ENCODE results near the gene JPH4. TPM values are rescaled to one million over a fixed set of nuclear protein-coding genes. Genes with fewer than 3 reads are reported as not detected.

The JPH4 gene
- total RNA-seq, 2 experiments from 2014 or later = not detected

DNA sequence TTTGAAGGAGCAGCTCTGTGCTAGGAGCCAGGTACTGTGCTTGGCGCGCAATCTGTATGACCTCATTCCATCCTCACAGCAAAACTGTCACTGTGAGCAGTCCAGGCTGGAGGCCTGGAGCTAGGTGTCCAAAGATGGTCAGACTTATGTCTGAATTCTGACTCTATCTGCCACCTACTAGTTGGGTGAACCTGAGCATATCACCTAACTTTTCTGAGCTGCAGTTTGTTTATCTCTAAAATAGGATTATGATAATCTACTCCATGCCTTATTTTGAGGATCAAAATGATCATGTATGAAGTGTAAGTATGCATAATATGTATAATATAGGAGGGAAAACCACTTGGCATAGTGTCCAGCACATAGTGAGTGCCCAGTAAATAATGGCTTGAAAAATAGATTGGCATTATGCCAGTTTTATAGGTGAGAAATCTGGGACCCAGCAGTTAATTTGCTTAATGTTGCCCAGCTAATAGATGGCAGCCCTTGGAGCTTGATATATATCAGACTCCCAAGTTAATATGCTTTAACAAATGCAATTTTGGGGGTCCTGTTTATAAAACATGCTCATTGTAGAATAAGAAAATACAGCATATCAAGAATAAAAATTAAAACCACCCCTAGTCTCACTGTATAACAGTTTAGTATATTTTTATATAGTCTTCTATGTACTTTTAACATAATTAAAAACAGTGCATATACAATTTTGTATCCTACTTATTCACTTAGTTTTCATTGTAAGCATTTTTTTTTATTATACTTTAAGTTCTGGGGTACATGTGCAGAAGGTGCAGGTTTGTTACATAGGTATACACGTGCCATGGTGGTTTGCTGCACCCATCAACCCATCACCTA lies 4.5 kb upstream of the JPH4 start:
- DNase-seq = no peak
- no peak overlapping the region for H3K27ac Mint-ChIP-seq
- H3K9me3 Mint-ChIP-seq = no peaks in the 10 kb centered on the region
- ChIA-PET CTCF (interaction anchor here (1.2 kb wide), 1 partner anchor 47 kb away, joined by 4 read pairs; no protein-coding TSS in a partner anchor), POLR2A (interaction anchor here (0.9 kb wide), 1 partner anchor 13 kb away, joined by 3 read pairs; no protein-coding TSS in a partner anchor)
- no peaks in the 10 kb centered on the region for H3K36me3 Mint-ChIP-seq (ENCODE audit: low read depth)
- H3K4me3 Mint-ChIP-seq = no peak overlapping the region
- peaks cover 36% of the 10 kb centered on the region for H3K27me3 Mint-ChIP-seq
- no peaks in the 10 kb centered on the region for H3K4me1 Mint-ChIP-seq

DNA sequence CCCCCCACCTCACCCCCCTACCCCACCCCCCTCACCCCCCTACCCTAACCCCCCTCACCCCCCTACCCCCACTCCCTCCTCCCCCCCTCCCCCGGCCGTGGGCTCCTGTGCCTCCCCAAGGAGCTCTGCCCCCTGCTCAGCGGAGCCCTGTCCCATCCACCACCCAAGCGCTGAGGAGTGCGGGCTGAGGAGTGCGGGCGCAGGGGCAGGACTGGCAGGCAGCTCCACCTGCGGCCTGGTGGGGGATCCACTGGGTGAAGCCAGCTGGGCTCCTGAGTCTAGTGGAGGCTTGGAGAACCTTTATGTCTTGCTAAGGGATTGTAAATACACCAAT lies 2.3 kb upstream of the JPH4 start:
- Mint-ChIP-seq H3K27me3 (peaks cover 40% of the 10 kb centered on the region), H3K36me3 (ENCODE audit: low read depth) (no peaks in the 10 kb centered on the region), H3K9me3 (no peaks in the 10 kb centered on the region), H3K4me3 (no peak overlapping the region), H3K27ac (no peak overlapping the region), H3K4me1 (peaks cover 7% of the 10 kb centered on the region)
- ChIA-PET POLR2A (no interaction called here), CTCF (no interaction called here)
- no peak for DNase-seq

GRCh38 chr14:23580152-23580926 lies 1.7 kb upstream of the JPH4 start:
- H3K36me3 Mint-ChIP-seq (ENCODE audit: low read depth) = no peaks in the 10 kb centered on the region
- no peaks in the 10 kb centered on the region for H3K9me3 Mint-ChIP-seq
- ChIA-PET POLR2A (no interaction called here), CTCF (no interaction called here)
- no peak overlapping the region for H3K4me3 Mint-ChIP-seq
- DNase-seq = no peak
- no peak overlapping the region for H3K27ac Mint-ChIP-seq
- H3K4me1 Mint-ChIP-seq = peaks cover 8% of the 10 kb centered on the region
- H3K27me3 Mint-ChIP-seq = peaks cover 39% of the 10 kb centered on the region

DNA sequence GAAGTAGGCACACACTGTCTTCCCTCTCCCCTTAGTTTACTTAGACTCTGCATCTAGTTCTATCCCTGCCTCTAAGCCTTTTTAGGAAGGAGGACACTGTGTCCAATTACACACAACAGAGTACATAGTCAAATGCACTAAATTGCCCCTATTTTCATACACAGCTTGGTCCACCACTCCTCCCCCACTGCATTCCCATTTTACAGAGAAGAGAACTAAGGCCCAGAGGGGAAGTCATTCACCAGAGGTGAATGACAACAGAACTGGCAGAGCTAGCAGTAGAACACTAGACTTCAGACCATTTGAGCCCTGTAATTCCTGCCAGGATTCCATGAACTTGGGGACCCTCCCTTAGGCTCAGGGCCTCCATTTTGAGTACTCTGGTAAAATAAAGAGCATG lies 1.1 kb upstream of the JPH4 start:
- Mint-ChIP-seq H3K9me3 (no peaks in the 10 kb centered on the region), H3K36me3 (ENCODE audit: low read depth) (no peaks in the 10 kb centered on the region), H3K27ac (no peak overlapping the region), H3K4me1 (peaks cover 10% of the 10 kb centered on the region), H3K4me3 (no peak overlapping the region), H3K27me3 (peaks cover 44% of the 10 kb centered on the region)
- ChIA-PET CTCF (no interaction called here), POLR2A (no interaction called here)
- no peak for DNase-seq

DNA sequence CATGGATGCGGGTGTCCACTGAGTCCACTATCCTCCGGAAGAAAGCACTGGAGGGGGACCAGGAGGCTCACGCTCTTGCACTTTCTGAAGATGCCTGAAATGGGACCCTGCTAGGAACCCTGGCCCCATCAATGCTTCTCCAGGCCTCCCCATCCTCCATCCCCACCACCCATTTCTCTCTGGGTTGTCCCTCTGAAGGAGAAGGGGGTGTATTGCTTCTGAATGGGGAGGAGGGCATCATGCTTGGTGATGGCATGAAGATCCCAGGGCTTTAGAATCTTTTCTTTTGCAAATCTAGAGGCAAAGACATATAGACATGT lies 681 bp upstream of the JPH4 start:
- Mint-ChIP-seq H3K9me3 (no peaks in the 10 kb centered on the region), H3K27ac (no peak overlapping the region), H3K4me3 (no peak overlapping the region), H3K36me3 (ENCODE audit: low read depth) (no peaks in the 10 kb centered on the region), H3K4me1 (peaks cover 10% of the 10 kb centered on the region), H3K27me3 (peaks cover 45% of the 10 kb centered on the region)
- CTCF ChIA-PET = no interaction called here
- POLR2A ChIA-PET = no interaction called here
- DNase-seq = no peak

GRCh38 chr14:23577710-23578392 lies 739 bp downstream of the JPH4 start:
- peaks cover 16% of the 10 kb centered on the region for H3K4me1 Mint-ChIP-seq
- no peaks in the 10 kb centered on the region for H3K36me3 Mint-ChIP-seq (ENCODE audit: low read depth)
- no peaks in the 10 kb centered on the region for H3K9me3 Mint-ChIP-seq
- H3K4me3 Mint-ChIP-seq = no peak overlapping the region
- no peak for DNase-seq
- POLR2A ChIA-PET = no interaction called here
- peaks cover 41% of the 10 kb centered on the region for H3K27me3 Mint-ChIP-seq
- CTCF ChIA-PET = no interaction called here
- no peak overlapping the region for H3K27ac Mint-ChIP-seq

- peaks cover 21% of the 10 kb centered on the region for H3K4me1 Mint-ChIP-seq
- no peak overlapping the region for H3K27ac Mint-ChIP-seq
- no peak for DNase-seq
- ChIA-PET POLR2A (no interaction called here), CTCF (no interaction called here)
- no peaks in the 10 kb centered on the region for H3K9me3 Mint-ChIP-seq
- H3K4me3 Mint-ChIP-seq = no peak overlapping the region
- peaks cover 36% of the 10 kb centered on the region for H3K27me3 Mint-ChIP-seq
- H3K36me3 Mint-ChIP-seq (ENCODE audit: low read depth) = no peaks in the 10 kb centered on the region
Observed at GRCh38 chr14:23577004-23577681, 1.4 kb downstream of the JPH4 start.

- Mint-ChIP-seq H3K9me3 (no peaks in the 10 kb centered on the region), H3K36me3 (ENCODE audit: low read depth) (no peaks in the 10 kb centered on the region), H3K4me3 (no peak overlapping the region), H3K27me3 (peaks cover 22% of the 10 kb centered on the region), H3K4me1 (peaks cover 34% of the 10 kb centered on the region), H3K27ac (no peak overlapping the region)
- DNase-seq = no peak
- POLR2A ChIA-PET = no interaction called here
- CTCF ChIA-PET = interaction anchor here (0.8 kb wide), 1 partner anchor 10 kb away, joined by 4 read pairs; no protein-coding TSS in a partner anchor
Observed at GRCh38 chr14:23573384-23574015, 5.1 kb downstream of the JPH4 start.

DNA sequence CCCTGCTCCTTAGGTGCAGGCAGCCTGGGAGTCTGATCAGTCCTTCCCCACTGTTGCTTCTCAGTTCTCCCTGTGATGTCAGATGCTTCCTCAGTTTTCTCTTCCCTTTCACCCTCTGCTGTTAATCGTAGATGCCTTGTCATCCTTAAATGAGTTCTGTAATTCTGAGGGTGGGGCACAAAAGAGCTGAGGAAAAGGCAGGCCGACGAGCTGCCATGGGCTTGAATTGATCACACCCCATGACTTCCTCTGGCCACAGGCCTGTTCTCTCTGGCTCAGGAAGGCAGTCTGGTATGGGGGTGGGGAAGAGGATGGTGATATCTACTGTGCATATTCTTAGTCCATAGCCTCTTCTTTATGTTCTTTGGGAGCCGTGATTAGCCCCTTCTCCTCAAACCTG lies 5.8 kb downstream of the JPH4 start:
- POLR2A ChIA-PET = no interaction called here
- DNase-seq = no peak
- no peaks in the 10 kb centered on the region for H3K9me3 Mint-ChIP-seq
- H3K27me3 Mint-ChIP-seq = peaks cover 19% of the 10 kb centered on the region
- no peak overlapping the region for H3K4me3 Mint-ChIP-seq
- CTCF ChIA-PET = interaction anchor here (0.8 kb wide), 1 partner anchor 10 kb away, joined by 4 read pairs; no protein-coding TSS in a partner anchor
- peaks cover 40% of the 10 kb centered on the region for H3K4me1 Mint-ChIP-seq
- no peaks in the 10 kb centered on the region for H3K36me3 Mint-ChIP-seq (ENCODE audit: low read depth)
- H3K27ac Mint-ChIP-seq = no peak overlapping the region

- no peak for DNase-seq
- Mint-ChIP-seq H3K4me3 (no peak overlapping the region), H3K4me1 (peaks cover 44% of the 10 kb centered on the region), H3K27ac (no peak overlapping the region), H3K9me3 (no peaks in the 10 kb centered on the region), H3K27me3 (peaks cover 19% of the 10 kb centered on the region), H3K36me3 (ENCODE audit: low read depth) (peaks cover 2% of the 10 kb centered on the region)
- POLR2A ChIA-PET = no interaction called here
- CTCF ChIA-PET = interaction anchor here (0.8 to 1.0 kb wide), 2 partner anchors 9 to 12 kb away, joined by 3 to 4 read pairs; no protein-coding TSS in a partner anchor
Observed at GRCh38 chr14:23572524-23572828, 6.1 kb downstream of the JPH4 start.

- Mint-ChIP-seq H3K9me3 (no peaks in the 10 kb centered on the region), H3K27me3 (peaks cover 16% of the 10 kb centered on the region), H3K36me3 (ENCODE audit: low read depth) (peaks cover 5% of the 10 kb centered on the region), H3K4me1 (peaks cover 45% of the 10 kb centered on the region), H3K27ac (no peak overlapping the region), H3K4me3 (no peak overlapping the region)
- ChIA-PET POLR2A (no interaction called here), CTCF (interaction anchor here (0.6 to 1.0 kb wide), 2 partner anchors 12 to 17 kb away, joined by 3 read pairs; no protein-coding TSS in a partner anchor)
- DNase-seq = no peak
Observed at GRCh38 chr14:23571701-23572523, 6.7 kb downstream of the JPH4 start.
